GM18951 (cell line): ENCODE measurements around the gene HPS4.
"Not testable (repeated sequence)": the region's sequence is repeated elsewhere in the genome, so short reads cannot be mapped to it uniquely, and the experiment has no call there.

Experiments used
- POLR2A ChIP-seq: IDR thresholded peaks from 4 replicates; pipeline ENCODE4 v1.6.1; 2011; ENCODE audit warnings: mild to moderate bottlenecking; ENCODE audit not compliant: insufficient read length, insufficient read depth; ENCODE audit errors: extremely low read depth
- in situ Hi-C: fragments of 300-500 bp; cut with MboI; formaldehyde crosslinking; loops from one replicate; pipeline ENCODE4 v1.12.0; 2022; ENCODE audit warnings: low sequenced_read_pairs, mixed read lengths, inconsistent platforms; ENCODE audit not compliant: unreplicated experiment

Gene HPS4

GRCh38 chr22:26452236-26453016, 31.2 kb downstream of the HPS4 start:
- in situ Hi-C loops, result loop anchor here (25.0 kb wide), 1 partner anchor 90 kb away; no protein-coding TSS in a partner anchor
- no peak for TF ChIP-seq POLR2A

GRCh38 chr22:26450453-26451185, 33.0 kb downstream of the HPS4 start:
- in situ Hi-C loops, result loop anchor here (25.0 kb wide), 1 partner anchor 88 kb away; no protein-coding TSS in a partner anchor
- no peak for TF ChIP-seq POLR2A

DNA sequence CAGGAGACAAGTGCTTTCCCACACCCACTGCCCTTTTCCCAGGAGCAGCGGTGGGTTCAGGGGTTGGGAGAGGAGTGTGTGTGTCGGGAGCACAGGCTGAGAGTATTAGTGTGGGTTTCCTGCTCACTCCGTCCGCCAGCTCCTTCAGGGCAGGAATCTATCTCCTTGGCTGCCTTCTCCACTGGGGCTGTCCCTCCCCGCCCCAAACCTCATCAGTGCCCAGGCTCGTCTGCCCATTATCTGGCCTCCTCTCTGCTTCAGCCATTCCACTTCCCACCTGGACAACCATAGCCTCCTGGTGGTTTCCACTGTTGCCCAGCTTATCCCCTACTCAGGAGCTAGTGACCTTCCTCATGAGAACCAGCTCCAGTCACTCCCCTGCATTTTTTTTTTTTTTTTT, 34.6 kb downstream of the HPS4 start:
- in situ Hi-C loops, result no loop called here
- TF ChIP-seq POLR2A, result no peak

GRCh38 chr22:26448334-26448733, 35.2 kb downstream of the HPS4 start:
- in situ Hi-C loops, result no loop called here

DNA sequence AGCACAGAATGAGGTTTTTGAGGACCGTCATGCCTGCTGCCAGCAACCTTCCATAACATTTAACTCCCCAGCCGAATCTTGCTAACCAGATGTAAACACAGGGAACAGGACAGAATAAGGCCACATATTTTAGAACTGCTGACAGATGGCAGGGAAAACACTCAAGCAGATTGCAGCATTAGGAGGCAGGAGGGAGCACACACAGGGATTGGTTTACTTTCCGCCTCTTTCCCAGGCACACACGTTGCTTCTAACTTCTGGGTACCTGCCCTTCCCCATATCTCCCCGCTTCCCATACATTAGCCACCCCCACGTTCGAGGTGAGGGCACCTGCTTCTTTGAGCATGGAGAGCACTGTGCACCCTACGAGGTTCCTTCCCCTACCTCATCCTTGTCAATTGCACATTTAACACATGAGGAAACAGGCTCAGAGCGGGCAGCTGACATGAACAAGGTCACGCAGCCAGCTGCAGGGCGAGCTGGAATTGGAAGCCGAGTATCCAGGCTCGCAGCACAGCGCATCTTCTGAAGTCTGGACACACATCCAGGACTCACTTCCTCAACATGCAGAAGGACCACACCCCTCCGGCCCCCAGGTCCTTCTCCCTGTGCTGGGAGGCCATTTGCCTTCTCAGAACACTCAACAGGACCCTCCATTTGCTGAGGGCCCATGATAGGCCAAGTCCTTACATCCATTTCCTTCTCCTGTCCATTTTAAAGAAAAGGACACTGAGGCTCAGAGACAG, 35.8 kb downstream of the HPS4 start:
- in situ Hi-C loops, result no loop called here
- no peak for TF ChIP-seq POLR2A

More at GRCh38 chr22:26448334-26448733, 35.2 kb downstream of the HPS4 start:
- no peak for TF ChIP-seq POLR2A

DNA sequence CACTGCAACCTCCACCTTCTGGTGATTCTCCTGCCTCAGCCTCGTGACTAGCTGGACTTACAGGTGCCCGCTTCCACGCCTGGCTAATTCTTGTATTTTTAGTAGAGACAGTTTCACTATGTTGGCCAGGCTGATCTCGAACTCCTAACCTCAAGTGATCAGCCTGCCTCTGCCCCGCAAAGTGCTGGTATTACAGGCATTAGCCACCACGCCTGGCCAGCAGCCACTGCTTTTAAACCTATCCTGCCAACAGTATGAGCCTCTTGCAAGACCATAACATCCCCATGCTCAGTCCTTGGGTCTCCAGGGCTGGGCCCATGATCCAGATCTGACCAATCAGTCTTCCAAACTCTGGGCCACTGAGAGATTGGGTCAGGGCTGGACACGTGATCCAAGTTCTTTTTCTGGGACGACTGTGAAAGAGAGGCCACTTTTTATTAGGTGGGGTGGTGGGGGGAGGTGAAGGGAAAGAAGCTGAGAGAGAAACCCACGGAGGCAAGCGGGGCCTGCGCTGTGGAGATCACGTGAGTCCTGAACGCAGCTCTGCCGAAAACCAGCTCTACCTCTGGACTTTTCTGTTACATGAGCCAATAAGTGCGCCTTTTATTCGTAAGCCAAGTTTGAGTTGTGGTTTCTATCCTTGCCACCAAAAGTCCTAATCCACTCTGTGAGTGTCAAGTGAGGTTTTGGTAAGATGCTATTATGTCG, 36.6 kb downstream of the HPS4 start:
- in situ Hi-C loops, result no loop called here
- TF ChIP-seq POLR2A, result no peak

- in situ Hi-C loops, result no loop called here
- TF ChIP-seq POLR2A, result no peak
Measured at GRCh38 chr22:26445577-26446275, 37.9 kb downstream of the HPS4 start.

- in situ Hi-C loops, result no loop called here
- TF ChIP-seq POLR2A, result no peak
Measured at GRCh38 chr22:26444777-26445176, 38.8 kb downstream of the HPS4 start.

DNA sequence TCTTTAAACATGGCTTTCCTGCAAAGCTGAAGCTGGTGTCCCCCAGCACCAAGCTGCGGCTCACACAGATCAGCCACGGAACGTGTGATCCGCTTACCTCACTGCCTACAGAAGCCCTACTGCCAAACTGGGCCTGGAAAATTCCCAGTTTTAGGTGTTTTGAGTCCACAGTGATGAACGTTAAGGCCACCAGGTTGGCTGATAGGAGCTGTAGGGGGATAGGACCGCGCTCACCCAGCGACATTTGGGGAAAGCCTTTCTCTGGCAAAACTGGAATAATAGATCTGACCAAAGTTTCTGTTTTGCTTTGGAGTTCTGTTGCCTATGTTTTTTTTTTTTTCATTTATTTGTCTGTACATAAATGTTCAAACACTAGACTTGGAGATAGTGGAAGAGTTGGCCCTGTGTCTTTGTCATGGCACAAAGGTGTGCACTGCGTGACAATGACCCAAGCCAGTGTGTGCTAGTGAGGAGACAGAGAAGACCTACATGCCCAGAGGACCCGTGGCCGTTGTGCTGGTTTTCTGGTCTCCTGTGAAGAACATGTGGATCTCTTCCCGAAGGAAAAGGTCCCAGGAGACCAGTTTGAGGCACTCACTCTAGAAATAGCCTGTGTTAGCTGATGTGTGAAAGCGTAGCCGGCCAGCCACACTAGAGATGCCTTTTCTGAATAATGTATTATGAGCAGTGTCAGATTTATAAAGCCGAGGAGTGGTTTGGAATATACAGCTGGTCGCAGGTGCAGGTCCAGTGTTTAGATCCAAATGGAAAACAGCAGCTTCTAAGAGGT, 39.5 kb downstream of the HPS4 start:
- TF ChIP-seq POLR2A, result no peak
- in situ Hi-C loops, result no loop called here

DNA sequence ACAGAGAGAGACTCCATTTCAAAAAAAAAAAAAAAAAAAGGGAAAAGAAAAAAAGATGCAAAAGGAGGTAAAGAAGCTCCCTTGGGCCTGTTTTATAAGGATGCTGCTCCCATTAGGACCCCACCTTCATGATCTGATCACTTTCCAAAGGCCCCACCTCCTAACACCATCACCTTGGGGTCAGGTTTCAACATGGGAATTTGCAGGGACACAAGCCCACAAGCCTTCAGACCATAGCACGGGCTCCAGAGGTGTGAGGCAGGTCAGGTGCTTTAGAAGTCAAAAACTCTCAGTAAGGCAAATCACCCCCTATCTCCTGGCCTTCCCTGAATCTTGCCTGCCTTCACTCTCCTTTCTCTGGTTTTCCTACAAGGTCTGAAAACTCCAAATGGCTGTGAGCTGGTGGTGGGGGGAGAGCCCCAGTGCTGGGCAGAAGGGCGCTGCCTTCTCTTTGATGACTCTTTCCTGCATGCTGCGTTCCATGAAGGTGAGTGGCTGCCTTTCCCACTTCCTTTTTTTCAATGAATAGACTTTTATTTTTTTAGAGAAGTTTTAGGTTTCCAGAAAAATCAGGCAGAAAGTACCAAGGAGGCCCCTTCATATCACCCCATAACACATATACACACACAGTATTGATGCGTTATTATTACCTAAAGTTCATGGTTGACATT, 41.4 kb downstream of the HPS4 start:
- in situ Hi-C loops, result no loop called here

GRCh38 chr22:26439559-26439958, 44.0 kb downstream of the HPS4 start:
- in situ Hi-C loops, result no loop called here
- TF ChIP-seq POLR2A, result no peak

More for the DNA sequence above, 41.4 kb downstream of the HPS4 start:
- no peak for TF ChIP-seq POLR2A

DNA sequence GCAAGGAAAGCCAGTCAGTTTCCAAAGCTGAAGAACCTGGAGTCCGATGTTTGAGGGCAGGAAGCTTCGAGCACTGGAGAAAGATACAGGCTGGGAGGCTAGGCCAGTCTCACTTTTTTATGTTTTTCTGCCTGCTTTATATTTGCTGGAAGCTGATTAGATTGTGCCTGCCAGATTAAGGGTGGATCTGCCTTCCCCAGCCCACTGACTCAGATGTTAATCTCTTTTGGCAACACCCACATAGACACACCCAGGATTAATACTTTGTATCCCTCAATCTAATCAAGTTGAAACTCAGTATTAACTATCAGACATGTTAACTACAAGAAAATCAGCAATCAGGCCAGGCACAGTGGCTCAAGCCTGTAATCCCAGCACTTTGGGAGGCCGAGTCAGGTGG, 44.8 kb downstream of the HPS4 start:
- in situ Hi-C loops, result not testable (repeated sequence)
